GM18909 (cell line): Measurements from ENCODE around the gene CX3CL1.
A peak's percentile ranks its signal among the peaks of the same experiment; 100 is the strongest.

Source experiments
- ATAC-seq: cut with Tn5 transposase; IDR thresholded peaks from one replicate; pipeline ENCODE4 v1.9.1; 2021; ENCODE audit warnings: mild to moderate bottlenecking; ENCODE audit not compliant: unreplicated experiment, poor library complexity

CX3CL1 gene

GRCh38 chr16:57401943-57402640 lies 29.8 kb downstream of the CX3CL1 start:
- ATAC-seq, result no peak

GRCh38 chr16:57403965-57404817 lies 31.9 kb downstream of the CX3CL1 start, which contains the start of gene CCL17:
Gene CCL17 (plus strand): TSS chr16:57404767. CDS start chr16:57413933, 9,166 bp downstream.
- no peak for ATAC-seq

DNA sequence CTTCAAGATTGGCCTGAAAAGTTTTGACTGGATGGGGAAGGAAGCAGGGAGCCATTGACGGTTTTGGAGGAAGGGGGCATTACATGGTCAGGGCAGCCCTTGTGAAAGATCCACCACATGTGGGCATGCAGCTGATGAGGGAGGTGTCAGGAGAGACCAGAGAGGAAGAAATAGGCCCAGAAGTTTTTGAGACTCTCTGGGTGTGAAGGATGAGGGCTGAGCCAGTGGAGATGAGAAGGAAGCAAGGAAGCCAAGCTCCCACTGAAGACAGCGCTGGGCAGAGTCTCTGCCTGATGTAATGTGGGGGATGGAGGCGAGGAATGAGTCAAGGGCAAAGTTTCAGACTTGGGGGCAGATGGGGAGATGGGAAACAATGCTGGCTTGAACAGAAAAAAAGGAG lies 32.8 kb downstream of the CX3CL1 start:
- ATAC-seq, result no peak

- no peak for ATAC-seq
These were observed 34.6 kb downstream of the CX3CL1 start for GRCh38 chr16:57406881-57407280.

DNA sequence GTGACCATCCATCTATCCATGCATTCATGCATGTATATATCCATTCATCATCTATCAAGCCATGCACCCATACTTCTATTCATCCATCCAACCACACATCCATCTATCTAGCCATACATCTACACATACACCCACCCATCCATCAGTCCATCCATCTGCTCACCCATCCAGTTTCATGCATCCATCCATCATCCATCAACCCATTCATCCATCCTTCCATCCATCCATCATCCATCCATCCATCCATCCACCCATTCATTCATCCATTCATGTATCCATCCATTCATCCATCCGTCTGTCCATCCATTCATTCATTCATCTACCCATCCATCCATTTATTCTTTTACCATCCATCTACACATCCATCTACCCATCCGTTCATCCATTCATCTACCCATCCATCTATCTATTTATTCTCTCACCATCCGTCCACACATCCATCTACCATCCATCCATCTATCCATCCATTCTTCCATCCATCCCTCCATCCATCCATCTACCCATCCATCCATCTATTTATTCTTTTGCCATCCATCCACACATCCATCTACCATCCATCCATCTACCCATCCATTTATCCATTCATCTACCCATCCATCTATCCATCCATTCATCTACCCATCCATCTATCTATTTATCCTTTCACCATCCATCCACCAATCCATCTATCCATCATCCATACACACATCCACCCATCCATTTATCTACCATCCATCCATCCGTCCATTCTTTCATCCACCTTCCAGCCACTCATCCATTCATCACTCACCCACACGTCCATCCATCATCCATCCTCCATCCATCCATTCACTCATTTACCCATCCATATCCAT lies 35.4 kb downstream of the CX3CL1 start:
- ATAC-seq, result no peak

DNA sequence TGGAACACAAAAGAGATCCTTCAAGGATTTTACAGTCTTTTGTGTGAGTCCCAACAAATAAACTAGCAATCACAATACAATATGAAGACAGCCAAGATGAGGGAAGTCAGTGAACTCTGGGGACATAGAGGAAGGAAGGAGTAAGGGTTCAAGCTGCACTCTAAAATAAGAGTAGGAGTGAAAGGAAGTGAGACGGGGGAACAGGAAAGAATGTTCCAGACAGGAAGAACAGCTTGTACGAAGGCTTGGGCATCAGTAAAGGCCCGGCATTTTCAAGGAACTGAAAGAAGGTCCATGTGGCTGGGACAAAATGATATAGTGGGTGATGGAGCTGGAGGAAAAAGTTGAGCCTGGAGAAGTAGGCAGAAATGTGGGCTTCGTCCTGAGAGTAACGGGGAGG lies 36.8 kb downstream of the CX3CL1 start:
- ATAC-seq, result no peak

- ATAC-seq, result no peak
These were observed 37.7 kb downstream of the CX3CL1 start for GRCh38 chr16:57409870-57410587.

GRCh38 chr16:57411362-57411976 lies 39.2 kb downstream of the CX3CL1 start:
- ATAC-seq, result peak; percentile 40

DNA sequence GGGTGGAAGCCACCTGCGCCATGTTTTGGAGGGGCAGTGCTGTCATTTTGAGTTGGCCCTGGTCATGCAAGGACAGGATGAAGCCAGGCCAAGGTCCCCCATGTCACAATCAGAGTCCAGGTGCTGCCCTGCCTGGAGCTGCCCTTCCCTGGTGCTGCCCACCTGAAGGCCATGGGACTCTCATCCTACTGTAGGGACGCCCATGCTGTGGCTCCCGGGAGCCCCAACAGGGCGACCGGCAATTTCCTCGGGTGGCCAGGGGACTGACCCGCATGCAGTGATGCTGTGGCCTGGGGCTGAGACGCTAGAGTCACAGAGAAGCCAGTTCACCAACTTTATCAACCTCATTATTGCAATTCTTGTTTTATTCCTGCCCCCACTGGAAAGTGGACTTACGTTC lies 40.3 kb downstream of the CX3CL1 start:
- no peak for ATAC-seq

DNA sequence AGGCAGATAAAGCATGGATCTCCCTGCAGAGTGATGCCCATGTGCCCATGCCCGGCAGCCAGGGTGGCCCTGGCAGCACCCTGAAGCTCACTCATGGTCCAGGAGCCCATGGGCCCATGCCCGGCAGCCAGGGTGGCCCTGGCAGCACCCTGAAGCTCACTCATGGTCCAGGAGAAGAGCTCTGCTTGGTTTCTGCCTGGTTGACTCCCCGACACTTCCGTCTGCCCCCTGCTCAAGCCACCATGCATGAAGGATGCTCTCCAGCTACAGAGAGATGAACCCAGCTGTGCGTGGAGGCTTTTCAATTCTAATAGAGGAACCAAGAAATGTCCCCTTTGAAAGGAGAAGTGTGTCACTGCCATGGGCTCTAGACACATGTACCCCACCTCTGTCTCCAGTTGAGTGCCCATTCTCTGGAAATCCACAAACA lies 41.0 kb downstream of the CX3CL1 start:
- ATAC-seq, result peak; percentile 61

- no peak for ATAC-seq
These were observed 41.4 kb downstream of the CX3CL1 start for GRCh38 chr16:57413733-57414132.

DNA sequence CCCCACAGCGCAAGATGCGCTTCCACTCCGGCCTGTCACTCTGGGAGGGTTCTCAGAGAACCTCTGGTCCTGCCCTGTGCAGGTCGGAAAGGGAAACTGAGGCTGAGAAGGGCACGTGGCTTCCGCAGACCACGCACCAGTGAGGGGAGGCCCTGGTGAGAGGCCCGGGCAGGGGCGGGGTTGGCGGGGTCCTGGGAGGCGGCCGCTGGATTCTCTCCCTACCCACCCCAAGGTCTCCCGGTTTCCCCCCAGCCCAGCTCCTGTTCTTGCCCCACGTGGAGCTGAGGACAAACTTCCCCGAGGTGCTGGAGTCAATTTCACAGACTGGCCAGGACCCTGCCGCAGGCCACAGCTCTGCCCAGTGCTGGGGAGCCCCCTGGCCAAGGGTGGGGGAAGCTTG lies 43.8 kb downstream of the CX3CL1 start:
- no peak for ATAC-seq

DNA sequence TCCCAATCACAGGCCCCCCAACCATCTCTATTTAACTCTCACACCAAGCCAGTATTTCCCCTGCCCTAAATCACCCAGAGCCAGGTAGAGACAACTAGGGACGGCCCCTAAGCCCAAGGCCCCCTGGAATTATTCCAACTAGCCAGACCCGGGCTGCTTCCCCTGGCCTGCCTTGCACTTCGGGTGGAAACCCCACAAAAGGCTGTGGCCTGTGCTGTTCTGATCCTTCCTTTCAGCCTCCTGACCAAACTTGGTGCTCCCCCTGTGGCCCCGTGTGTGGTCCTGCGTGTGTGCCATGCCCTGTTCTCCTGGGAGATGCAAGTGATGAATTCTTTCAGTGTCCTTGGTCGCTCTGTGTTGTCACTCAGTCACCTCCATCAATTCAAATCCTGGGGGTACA lies 47.2 kb downstream of the CX3CL1 start:
- ATAC-seq, result no peak

DNA sequence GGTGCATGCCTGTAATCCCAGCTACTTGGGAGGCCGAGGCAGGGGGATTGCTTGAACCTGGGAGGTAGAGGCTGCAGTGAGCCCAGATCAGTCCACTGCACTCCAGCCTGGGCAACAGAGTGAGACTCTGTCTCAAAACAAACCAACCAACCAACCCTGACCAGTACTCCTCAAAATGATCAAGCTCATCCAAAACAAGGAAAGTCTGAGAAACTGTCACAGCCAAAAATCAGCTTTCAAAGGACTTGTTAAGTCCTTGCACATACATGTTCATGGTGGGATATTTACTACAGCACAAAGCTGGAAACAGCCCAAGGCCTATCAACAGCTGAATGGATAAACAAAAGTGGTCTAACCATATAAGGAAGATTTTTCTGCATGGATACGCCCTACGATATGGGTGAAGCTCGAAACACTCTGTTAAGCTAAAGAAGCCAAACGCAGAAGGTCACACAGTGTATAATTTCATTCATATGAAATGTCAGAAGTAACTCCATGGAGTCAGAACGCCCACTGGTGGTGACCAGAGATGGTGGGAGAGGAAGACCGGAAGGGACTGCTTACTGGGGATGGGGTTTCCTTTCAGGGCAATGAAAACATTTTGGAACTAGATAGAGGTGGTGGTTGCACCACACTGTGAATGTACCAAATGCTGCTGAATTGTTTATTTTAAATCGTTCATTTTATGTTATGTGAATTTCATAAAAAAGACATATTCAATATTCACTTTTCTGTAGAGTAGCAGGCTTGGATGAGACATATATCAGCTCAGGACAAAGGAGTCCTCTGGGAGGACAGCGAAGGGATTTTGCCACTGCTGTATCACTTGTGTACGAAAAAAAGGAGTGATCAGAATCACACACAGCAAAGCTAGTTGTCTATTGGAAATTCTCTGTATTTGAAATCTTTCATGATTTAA lies 50.0 kb downstream of the CX3CL1 start:
- ATAC-seq, result no peak

DNA sequence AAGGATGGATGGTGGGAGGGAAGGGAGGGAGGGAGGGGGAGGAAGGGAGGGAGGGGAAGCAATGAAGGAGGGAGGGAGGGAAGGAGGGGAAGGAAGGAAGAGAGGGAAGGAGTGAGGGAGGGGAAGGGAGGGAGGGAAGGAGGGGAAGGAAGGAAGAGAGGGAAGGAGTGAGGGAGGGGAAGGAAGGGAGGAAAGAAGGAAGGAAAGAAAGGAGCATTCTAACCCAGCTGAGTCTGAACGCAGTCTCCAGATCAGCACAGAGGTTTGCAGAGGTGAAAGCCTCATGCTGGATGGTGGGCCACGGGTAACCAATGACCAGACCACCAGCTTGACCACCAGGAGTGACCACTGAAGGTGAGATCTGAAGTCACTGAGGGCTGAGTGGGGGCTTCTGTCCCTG lies 50.9 kb downstream of the CX3CL1 start:
- ATAC-seq, result no peak

GRCh38 chr16:57424583-57424982 lies 52.3 kb downstream of the CX3CL1 start:
- ATAC-seq, result no peak

- no peak for ATAC-seq
These were observed 54.1 kb downstream of the CX3CL1 start for GRCh38 chr16:57426356-57426755.

GRCh38 chr16:57427307-57427706 lies 55.0 kb downstream of the CX3CL1 start:
- no peak for ATAC-seq

DNA sequence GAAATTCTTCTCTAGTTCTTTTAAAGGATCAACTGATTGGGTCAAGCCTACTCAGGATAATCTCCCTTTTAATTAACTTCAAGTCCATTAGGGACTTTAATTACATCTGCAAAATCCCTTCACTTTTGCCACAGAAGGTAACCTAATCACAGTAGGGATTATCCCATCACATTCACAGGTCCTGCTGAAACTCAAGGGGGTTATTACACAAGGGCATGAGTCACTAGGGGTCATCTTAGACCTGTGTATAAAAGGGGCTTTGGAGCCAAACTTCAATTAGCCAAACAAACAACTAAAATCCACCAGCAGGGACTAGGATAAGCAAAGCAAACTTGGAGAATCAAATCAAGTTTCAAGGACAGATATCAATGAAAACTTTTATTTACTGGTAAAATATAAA lies 55.5 kb downstream of the CX3CL1 start:
- no peak for ATAC-seq
